H1 (cell line): ENCODE measurements around the gene CNOT1. TPM values are rescaled to one million over a fixed set of nuclear protein-coding genes. Genes with fewer than 3 reads are reported as not detected.

Source experiments
- CTCF ChIA-PET: fragments of 300-600 bp; sonication (Branson Sonifier 250); formaldehyde crosslinking; loops from one replicate; lab custom pipeline; 2021; ENCODE audit not compliant: partially characterized antibody; lab: Charles Lee
- POLR2A ChIA-PET: fragments of 300-600 bp; sonication (Branson Sonifier 250); formaldehyde crosslinking; loops from one replicate; lab custom pipeline; 2021; ENCODE audit warnings: inconsistent platforms; ENCODE audit not compliant: partially characterized antibody; lab: Charles Lee
- DNase-seq, 2 experiments: peaks; one replicate each; pipeline versions ENCODE4 v3.0.0 to v3.0.0-alpha.2; 2010 to 2022; ENCODE audit warnings: low spot score in 2 of 2, low read depth in 1 of 2, mixed read lengths in 1 of 2
- FAIRE-seq: peaks from 2 replicates; lab custom pipeline; 2011; peaks lifted over from hg19 to GRCh38; lab: Jason Lieb, UNC
- H2AFZ ChIP-seq: 2 replicates; pipeline ENCODE4 v1.8.1; 2012; ENCODE audit warnings: low read length, inconsistent platforms
- H2AK5ac ChIP-seq: 2 replicates; pipeline ENCODE4 v1.6.1; 2013; ENCODE audit warnings: low read depth, low read length
- H2BK120ac ChIP-seq: replicated peaks from 2 replicates; pipeline ENCODE3; 2013; ENCODE audit warnings: low read depth, low read length, inconsistent platforms
- H2BK12ac ChIP-seq: 2 replicates; pipeline ENCODE4 v1.6.1; 2013; ENCODE audit warnings: low read depth, low read length
- H2BK15ac ChIP-seq: 2 replicates; pipeline ENCODE4 v1.6.1; 2013; ENCODE audit warnings: low read length
- H2BK20ac ChIP-seq: 2 replicates; pipeline ENCODE4 v1.6.1; 2013; ENCODE audit warnings: low read length
- H2BK5ac ChIP-seq: 2 replicates; pipeline ENCODE4 v1.6.1; 2013; ENCODE audit warnings: low read depth, low read length
- H3K14ac ChIP-seq: 2 replicates; pipeline ENCODE4 v1.6.1; 2013; ENCODE audit warnings: inconsistent platforms; ENCODE audit not compliant: insufficient read length
- H3K18ac ChIP-seq: 2 replicates; pipeline ENCODE4 v1.6.1; 2013; ENCODE audit warnings: low read length; ENCODE audit errors: extremely low read depth
- H3K23ac ChIP-seq: 2 replicates; pipeline ENCODE4 v1.6.1; 2013; ENCODE audit warnings: inconsistent platforms; ENCODE audit not compliant: insufficient read length
- H3K23me2 ChIP-seq: 2 replicates; pipeline ENCODE4 v1.6.1; 2013; ENCODE audit warnings: low read depth, low read length
- H3K27ac ChIP-seq: 2 replicates; pipeline ENCODE4 v1.6.1; 2011; ENCODE audit warnings: low read depth, low read length, inconsistent platforms
- H3K27me3 ChIP-seq, 4 experiments: replicated peaks in 1 of 4; 1 replicate in 1 of 4; 2 replicates in 3 of 4; pipeline versions ENCODE4 v1.6.1 to v1.8.1; 2011 to 2013; ENCODE audit warnings: low read length in 3 of 4, mild to moderate bottlenecking in 3 of 4, inconsistent platforms in 2 of 4, mixed read lengths in 2 of 4, moderate library complexity in 1 of 4; ENCODE audit not compliant: control insufficient read depth in 3 of 4, insufficient read depth in 3 of 4; ENCODE audit errors: extremely low read depth in 1 of 4
- H3K36me3 ChIP-seq, 4 experiments: 2 replicates each; pipeline versions ENCODE4 v1.6.1 to v1.8.1; 2011 to 2013; ENCODE audit warnings: mild to moderate bottlenecking in 4 of 4, low read length in 3 of 4, moderate library complexity in 2 of 4, control low read depth in 1 of 4, inconsistent platforms in 1 of 4; ENCODE audit not compliant: insufficient read depth in 4 of 4, control insufficient read depth in 2 of 4
- H3K4ac ChIP-seq: replicated peaks from 2 replicates; pipeline ENCODE3; 2013; ENCODE audit warnings: low read length, low read depth, mixed read lengths, inconsistent platforms; ENCODE audit not compliant: insufficient read length
- H3K4me1 ChIP-seq, 4 experiments: replicated peaks in 1 of 4; 1 replicate in 1 of 4; 2 replicates in 3 of 4; pipeline versions ENCODE4 v1.6.1 to v1.8.1; 2011 to 2013; ENCODE audit warnings: low read length in 3 of 4, inconsistent platforms in 2 of 4, mixed read lengths in 1 of 4; ENCODE audit not compliant: insufficient read depth in 4 of 4, control insufficient read depth in 3 of 4
- H3K4me2 ChIP-seq, 2 experiments: 2 replicates each; pipeline versions ENCODE4 v1.6.1 to v1.8.1; 2011 to 2013; ENCODE audit warnings: low read depth in 2 of 2, low read length in 2 of 2, control low read depth in 1 of 2, inconsistent platforms in 1 of 2, mild to moderate bottlenecking in 1 of 2; ENCODE audit not compliant: insufficient read depth in 1 of 2
- H3K4me3 ChIP-seq, 4 experiments: fragments of 200-600, 300-600 bp in 1 of 4; sonication (generic), shearing (Covaris generic), sonication (Bioruptor Twin) in 1 of 4; 2 replicates each; pipeline versions ENCODE4 v1.5.1 to v1.8.1; 2011 to 2016; ENCODE audit warnings: low read length in 4 of 4, low read depth in 3 of 4, control low read depth in 2 of 4, inconsistent platforms in 2 of 4, mild to moderate bottlenecking in 2 of 4, mixed read lengths in 1 of 4, moderate library complexity in 1 of 4; ENCODE audit not compliant: insufficient read depth in 2 of 4; ENCODE audit errors: extremely low read depth in 1 of 4
- H3K56ac ChIP-seq: replicated peaks from 2 replicates; pipeline ENCODE3; 2013; ENCODE audit warnings: low read depth, mild to moderate bottlenecking, mixed read lengths, low read length, inconsistent platforms; ENCODE audit not compliant: insufficient read length
- H3K79me1 ChIP-seq: 2 replicates; pipeline ENCODE4 v1.6.1; 2013; ENCODE audit warnings: low read depth, low read length, control low read depth
- H3K79me2 ChIP-seq, 2 experiments: 2 replicates each; pipeline versions ENCODE4 v1.6.1 to v1.8.1; 2012 to 2013; ENCODE audit warnings: low read length in 2 of 2, mild to moderate bottlenecking in 2 of 2, inconsistent platforms in 1 of 2; ENCODE audit not compliant: insufficient read depth in 2 of 2, control insufficient read depth in 1 of 2
- H3K9ac ChIP-seq, 4 experiments: replicated peaks in 1 of 4; 1 replicate in 1 of 4; 2 replicates in 3 of 4; pipeline versions ENCODE4 v1.6.1 to v1.8.1; 2011 to 2013; ENCODE audit warnings: low read depth in 3 of 4, low read length in 3 of 4, control low read depth in 2 of 4, mild to moderate bottlenecking in 2 of 4, moderate library complexity in 2 of 4, inconsistent platforms in 1 of 4; ENCODE audit errors: extremely low read depth in 1 of 4
- H3K9me3 ChIP-seq, 2 experiments: 2 replicates each; pipeline versions ENCODE4 v1.6.1 to v1.8.1; 2012 to 2013; ENCODE audit warnings: mild to moderate bottlenecking in 2 of 2, moderate library complexity in 2 of 2, control low read depth in 1 of 2, inconsistent platforms in 1 of 2, low read depth in 1 of 2, low read length in 1 of 2, mixed read lengths in 1 of 2; ENCODE audit not compliant: insufficient read depth in 2 of 2
- H4K20me1 ChIP-seq, 2 experiments: replicated peaks in 1 of 2; 2 replicates each; pipeline versions ENCODE3 to v1.8.1; 2011 to 2013; ENCODE audit warnings: inconsistent platforms in 2 of 2, low read length in 2 of 2, mild to moderate bottlenecking in 1 of 2; ENCODE audit not compliant: insufficient read depth in 2 of 2, control insufficient read depth in 1 of 2
- H4K5ac ChIP-seq: 2 replicates; pipeline ENCODE4 v1.6.1; 2013; ENCODE audit warnings: low read length, low read depth, mixed read lengths, inconsistent platforms; ENCODE audit not compliant: insufficient read length
- H4K8ac ChIP-seq: 2 replicates; pipeline ENCODE4 v1.8.0; 2013; ENCODE audit warnings: mild to moderate bottlenecking, moderate library complexity, low read length, inconsistent platforms; ENCODE audit not compliant: insufficient read depth; ENCODE audit errors: extremely low read depth
- H4K91ac ChIP-seq: replicated peaks from 2 replicates; pipeline ENCODE3; 2013; ENCODE audit warnings: low read length, mixed read lengths, inconsistent platforms; ENCODE audit not compliant: insufficient read length
- CBX8 ChIP-seq: fragments of 300-800, 300-1000 bp; sonication (generic); IDR thresholded peaks from 2 replicates; pipeline ENCODE4 v1.7.1; 2016; ENCODE audit warnings: low read depth, low read length, borderline replicate concordance
- CHD1 ChIP-seq: IDR thresholded peaks from 2 replicates; pipeline ENCODE4 v1.6.1; 2012; ENCODE audit warnings: low read depth, low read length, improper control_type of control experiment
- FOSL1 ChIP-seq: IDR thresholded peaks from 2 replicates; pipeline ENCODE4 v1.6.1; 2011; ENCODE audit warnings: mild to moderate bottlenecking, low read depth, low read length, moderate library complexity; ENCODE audit not compliant: insufficient read depth
- GTF2F1 ChIP-seq: IDR thresholded peaks from 2 replicates; pipeline ENCODE4 v1.6.1; 2012; ENCODE audit warnings: low read depth, low read length, improper control_type of control experiment, borderline replicate concordance
- KDM1A ChIP-seq: fragments of 200-600, 300-600 bp; sonication (generic); IDR thresholded peaks from 2 replicates; pipeline ENCODE4 v1.7.1; 2016; ENCODE audit warnings: mild to moderate bottlenecking, low read length, borderline replicate concordance
- SIN3A ChIP-seq, 2 experiments: IDR thresholded peaks in 1 of 2; conservative IDR thresholded peaks in 1 of 2; 2 replicates each; pipeline ENCODE4 v1.6.1; 2011 to 2012; ENCODE audit warnings: low read length in 2 of 2, improper control_type of control experiment in 1 of 2, low read depth in 1 of 2, mild to moderate bottlenecking in 1 of 2
- SIX5 ChIP-seq: IDR thresholded peaks from 2 replicates; pipeline ENCODE4 v1.6.1; 2011; ENCODE audit warnings: mild to moderate bottlenecking, low read depth, low read length
- SP1 ChIP-seq: IDR thresholded peaks from 2 replicates; pipeline ENCODE4 v1.6.1; 2011; ENCODE audit warnings: low read depth, low read length
- WGBS, 2 experiments: shearing (Covaris generic) in 1 of 2; methylation state at CpG; one replicate each; pipeline versions ENCODE4 v1.1.6 to v1.1.7; 2013 to 2015; ENCODE audit warnings: low lambda C conversion rate in 2 of 2, mixed read lengths in 2 of 2, inconsistent platforms in 1 of 2, low coverage in 1 of 2, missing lambda C conversion rate in 1 of 2; ENCODE audit not compliant: insufficient replicate concordance in 2 of 2, insufficient coverage in 1 of 2, insufficient read length in 1 of 2; ENCODE audit errors: extremely low coverage in 1 of 2, missing lambda C conversion rate in 1 of 2; 5-methylcytosine and 5-hydroxymethylcytosine counted together
- polyA plus RNA-seq, 7 experiments: library from polyadenylated mRNA; depleted of rRNA in 3 of 7; stranded (reverse) in 5 of 7; unstranded in 2 of 7; fragments of >200 nt in 5 of 7; fragments of 200-250 nt in 2 of 7; gene quantifications; 1 replicate in 5 of 7; 2 replicates in 1 of 7; 4 replicates in 1 of 7; pipeline versions ENCODE4 v1.2.1 to v1.2.3, GENCODE V29; 2011 to 2013; ENCODE audit warnings: missing spikeins in 2 of 7, mixed read lengths in 2 of 7
- total RNA-seq: library from RNA; stranded (reverse); fragmentation: NEBNext Ultra II Directional; extraction: Animal tissue kit (Norgen Biotek cat#: 25700); gene quantifications from 2 replicates; pipeline ENCODE4 v1.2.1, GENCODE V29; 2021
- TF ChIP-seq, protein P1 (sequence below): IDR thresholded peaks from 2 replicates; pipeline ENCODE4 v1.6.1; 2012; ENCODE audit warnings: low read length, inconsistent platforms

Gene CNOT1
- total and polyA plus RNA-seq, 2 of the 8 experiments (the other 6 are each of a cell fraction or from before 2014, with no cell fraction given), result 306 to 319 TPM

DNA sequence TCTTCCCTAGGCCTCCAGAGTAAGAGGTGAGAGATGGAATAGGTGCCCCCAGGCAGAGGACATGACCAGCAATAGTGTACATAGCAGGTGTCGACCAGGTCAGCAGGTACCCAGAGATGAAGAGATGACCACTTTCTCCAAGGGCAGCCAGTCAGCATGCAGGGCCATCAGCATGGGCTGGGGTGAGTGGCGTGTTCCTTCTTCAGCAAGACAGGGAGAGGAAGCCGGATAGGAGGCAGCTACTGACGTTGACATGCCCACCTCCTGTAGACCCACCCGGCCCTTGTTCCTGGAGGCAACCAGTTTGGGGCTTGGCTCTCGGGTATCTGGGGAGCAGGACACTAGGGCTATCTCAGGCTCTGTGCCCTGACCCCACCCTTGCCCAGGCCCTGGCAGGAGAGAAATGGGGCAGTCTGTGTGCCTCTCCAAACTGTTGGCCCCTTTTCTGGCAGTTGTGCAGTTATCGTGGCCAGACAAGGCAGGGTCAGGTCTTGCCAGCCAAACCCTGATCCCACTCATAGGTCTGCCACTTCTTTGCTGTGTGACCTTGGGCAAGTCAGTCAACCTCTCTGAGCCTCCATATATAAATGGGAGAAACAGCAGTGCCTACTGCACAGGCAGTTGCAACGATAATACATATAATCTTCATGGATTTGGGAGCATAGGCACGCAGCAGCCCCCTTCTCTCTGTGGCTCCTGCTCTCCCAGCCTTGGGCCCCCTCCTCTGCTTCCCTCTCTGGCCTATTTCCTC lies 131.1 kb downstream of the CNOT1 start:
- H3K79me1 ChIP-seq, result no peaks in the 10 kb centered on the region
- WGBS, 2 experiments, result 91% methylated on average over 9 of the region's 9 CpGs; no CpG with 5 or more reads in 1 of the 2 experiments
- no peak overlapping the region for H3K14ac ChIP-seq
- no peak overlapping the region for H3K4ac ChIP-seq
- peaks cover 20% of the 10 kb centered on the region for H3K23me2 ChIP-seq
- H3K18ac ChIP-seq, result no peak overlapping the region
- no peaks in the 10 kb centered on the region for H4K20me1 ChIP-seq
- FAIRE-seq (no peak), DNase-seq (no peak)
- no peak overlapping the region for H3K27ac ChIP-seq
- H2BK5ac ChIP-seq, result no peak overlapping the region
- H3K23ac ChIP-seq, result no peak overlapping the region
- H3K9ac ChIP-seq, result no peak overlapping the region
- H3K79me2 ChIP-seq, result no peaks in the 10 kb centered on the region
- TF ChIP-seq CBX8, result no peak
- TF ChIP-seq SP1, result no peak
- TF ChIP-seq CHD1, result no peak
- no peak for TF ChIP-seq SIX5
- no peak for TF ChIP-seq FOSL1
- TF ChIP-seq SIN3A (conservative IDR thresholded peaks at IDR 0.05 in 1 of 2, IDR thresholded peaks at IDR 0.05 in 1 of 2; ENCODE audit: low read depth in 1 of 2, low read length in 2 of 2), result no peak
- TF ChIP-seq, protein P1, sequence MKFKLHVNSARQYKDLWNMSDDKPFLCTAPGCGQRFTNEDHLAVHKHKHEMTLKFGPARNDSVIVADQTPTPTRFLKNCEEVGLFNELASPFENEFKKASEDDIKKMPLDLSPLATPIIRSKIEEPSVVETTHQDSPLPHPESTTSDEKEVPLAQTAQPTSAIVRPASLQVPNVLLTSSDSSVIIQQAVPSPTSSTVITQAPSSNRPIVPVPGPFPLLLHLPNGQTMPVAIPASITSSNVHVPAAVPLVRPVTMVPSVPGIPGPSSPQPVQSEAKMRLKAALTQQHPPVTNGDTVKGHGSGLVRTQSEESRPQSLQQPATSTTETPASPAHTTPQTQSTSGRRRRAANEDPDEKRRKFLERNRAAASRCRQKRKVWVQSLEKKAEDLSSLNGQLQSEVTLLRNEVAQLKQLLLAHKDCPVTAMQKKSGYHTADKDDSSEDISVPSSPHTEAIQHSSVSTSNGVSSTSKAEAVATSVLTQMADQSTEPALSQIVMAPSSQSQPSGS, result no peak
- peak; percentile 65; the same call in 1 of the 2 replicates for TF ChIP-seq KDM1A
- TF ChIP-seq GTF2F1, result no peak
- TF ChIP-seq, all 59 proteins: peak for 1
- no peak overlapping the region for H4K91ac ChIP-seq
- H3K4me3 ChIP-seq, result no peak overlapping the region
- peaks cover 0 to 33% (median 24%) of the 10 kb centered on the region in 4 experiments; a peak in 6 of 7 replicates for H3K4me1 ChIP-seq
- H4K5ac ChIP-seq, result no peak overlapping the region
- ChIA-PET CTCF (interaction anchor here (0.6 to 2.2 kb wide), 7 partner anchors 8 to 162 kb away, joined by 3 to 9 read pairs (median 6); partner anchors contain the start of gene GINS3), POLR2A (interaction anchor here (1.5 to 1.6 kb wide), 2 partner anchors 8 to 13 kb away, joined by 3 to 5 read pairs; no protein-coding TSS in a partner anchor)
- no peak overlapping the region for H2BK15ac ChIP-seq
- H2BK120ac ChIP-seq, result no peak overlapping the region
- no peak overlapping the region for H2AK5ac ChIP-seq
- H3K56ac ChIP-seq, result no peak overlapping the region
- H3K4me2 ChIP-seq, result no peak overlapping the region
- peaks cover 0 to 8% (median 6%) of the 10 kb centered on the region in 4 experiments; a peak in 4 of 7 replicates for H3K27me3 ChIP-seq
- no peak overlapping the region for H4K8ac ChIP-seq
- no peak overlapping the region for H2BK12ac ChIP-seq
- no peaks in the 10 kb centered on the region for H3K9me3 ChIP-seq
- no peaks in the 10 kb centered on the region for H3K36me3 ChIP-seq
- no peak overlapping the region for H2BK20ac ChIP-seq
- H2AFZ ChIP-seq, result no peak overlapping the region
